PFSK-1 (cell line): Measurements from ENCODE around the gene GRK5.

Experiments used
- FOXP2 ChIP-seq: optimal IDR thresholded peaks from 2 replicates; pipeline ENCODE3; 2011; ENCODE audit warnings: borderline replicate concordance, control low read depth, inconsistent platforms; ENCODE audit not compliant: insufficient read depth; ENCODE audit errors: extremely low read length, extremely low read depth
- POLR2AphosphoS5 ChIP-seq: IDR thresholded peaks from 2 replicates; pipeline ENCODE4 v1.6.1; 2012; ENCODE audit warnings: low read depth, mild to moderate bottlenecking, control low read depth, low read length, moderate library complexity
- SIN3A ChIP-seq: IDR thresholded peaks from 2 replicates; pipeline ENCODE4 v1.6.1; 2012; ENCODE audit warnings: mild to moderate bottlenecking, low read length, moderate library complexity, borderline replicate concordance; ENCODE audit not compliant: insufficient read depth
- TAF1 ChIP-seq: IDR thresholded peaks from 2 replicates; pipeline ENCODE4 v1.6.1; 2012; ENCODE audit warnings: low read length, control low read depth, borderline replicate concordance; ENCODE audit not compliant: insufficient read depth
- TF ChIP-seq, protein P1 (sequence below), 2 experiments: IDR thresholded peaks; 2 replicates each; pipeline versions ENCODE4 v1.6.1 to v1.8.0; 2011 to 2012; ENCODE audit warnings: low read depth in 2 of 2, low read length in 2 of 2, control low read depth in 1 of 2, inconsistent platforms in 1 of 2, mild to moderate bottlenecking in 1 of 2, moderate library complexity in 1 of 2; ENCODE audit not compliant: insufficient read depth in 1 of 2

The GRK5 gene

GRCh38 chr10:119166118-119166500, 41.3 kb upstream of the GRK5 start:
- no peak for TF ChIP-seq SIN3A
- no peak for TF ChIP-seq TAF1
- TF ChIP-seq, protein P1, sequence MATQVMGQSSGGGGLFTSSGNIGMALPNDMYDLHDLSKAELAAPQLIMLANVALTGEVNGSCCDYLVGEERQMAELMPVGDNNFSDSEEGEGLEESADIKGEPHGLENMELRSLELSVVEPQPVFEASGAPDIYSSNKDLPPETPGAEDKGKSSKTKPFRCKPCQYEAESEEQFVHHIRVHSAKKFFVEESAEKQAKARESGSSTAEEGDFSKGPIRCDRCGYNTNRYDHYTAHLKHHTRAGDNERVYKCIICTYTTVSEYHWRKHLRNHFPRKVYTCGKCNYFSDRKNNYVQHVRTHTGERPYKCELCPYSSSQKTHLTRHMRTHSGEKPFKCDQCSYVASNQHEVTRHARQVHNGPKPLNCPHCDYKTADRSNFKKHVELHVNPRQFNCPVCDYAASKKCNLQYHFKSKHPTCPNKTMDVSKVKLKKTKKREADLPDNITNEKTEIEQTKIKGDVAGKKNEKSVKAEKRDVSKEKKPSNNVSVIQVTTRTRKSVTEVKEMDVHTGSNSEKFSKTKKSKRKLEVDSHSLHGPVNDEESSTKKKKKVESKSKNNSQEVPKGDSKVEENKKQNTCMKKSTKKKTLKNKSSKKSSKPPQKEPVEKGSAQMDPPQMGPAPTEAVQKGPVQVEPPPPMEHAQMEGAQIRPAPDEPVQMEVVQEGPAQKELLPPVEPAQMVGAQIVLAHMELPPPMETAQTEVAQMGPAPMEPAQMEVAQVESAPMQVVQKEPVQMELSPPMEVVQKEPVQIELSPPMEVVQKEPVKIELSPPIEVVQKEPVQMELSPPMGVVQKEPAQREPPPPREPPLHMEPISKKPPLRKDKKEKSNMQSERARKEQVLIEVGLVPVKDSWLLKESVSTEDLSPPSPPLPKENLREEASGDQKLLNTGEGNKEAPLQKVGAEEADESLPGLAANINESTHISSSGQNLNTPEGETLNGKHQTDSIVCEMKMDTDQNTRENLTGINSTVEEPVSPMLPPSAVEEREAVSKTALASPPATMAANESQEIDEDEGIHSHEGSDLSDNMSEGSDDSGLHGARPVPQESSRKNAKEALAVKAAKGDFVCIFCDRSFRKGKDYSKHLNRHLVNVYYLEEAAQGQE (IDR thresholded peaks at IDR 0.05; ENCODE audit: insufficient read depth in 1 of 2, low read depth in 2 of 2, low read length in 2 of 2) = no peak
- TF ChIP-seq POLR2AphosphoS5 = no peak
- no peak for TF ChIP-seq FOXP2

- TF ChIP-seq, protein P1 (IDR thresholded peaks at IDR 0.05; ENCODE audit: insufficient read depth in 1 of 2, low read depth in 2 of 2, low read length in 2 of 2) = no peak
- TF ChIP-seq TAF1 = no peak
- no peak for TF ChIP-seq POLR2AphosphoS5
- TF ChIP-seq SIN3A = no peak
- no peak for TF ChIP-seq FOXP2
These were observed 40.8 kb upstream of the GRK5 start for GRCh38 chr10:119166564-119166963.

- no peak for TF ChIP-seq SIN3A
- TF ChIP-seq, protein P1 (IDR thresholded peaks at IDR 0.05; ENCODE audit: insufficient read depth in 1 of 2, low read depth in 2 of 2, low read length in 2 of 2) = no peak
- TF ChIP-seq POLR2AphosphoS5 = no peak
- TF ChIP-seq TAF1 = no peak
- no peak for TF ChIP-seq FOXP2
These were observed 40.3 kb upstream of the GRK5 start for GRCh38 chr10:119167041-119167440.

DNA sequence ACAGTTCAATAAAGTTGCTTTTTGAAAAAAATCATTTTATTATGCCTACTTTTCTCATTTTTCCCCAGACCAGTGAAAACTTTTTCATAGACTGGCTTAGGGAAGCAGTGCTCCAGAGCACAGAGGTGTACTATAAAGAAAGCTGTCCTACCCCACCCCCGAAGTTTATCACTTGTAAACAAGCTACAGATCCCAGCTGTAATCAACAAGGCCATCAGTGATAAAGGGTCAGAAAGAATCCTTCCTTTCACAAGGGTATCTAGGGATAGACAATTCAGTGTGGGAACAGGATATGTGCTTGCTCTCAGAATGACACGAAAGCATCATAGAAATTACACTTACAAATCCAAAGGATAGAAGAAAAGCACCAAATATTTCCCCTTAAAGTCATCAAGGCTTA, 33.3 kb upstream of the GRK5 start:
- TF ChIP-seq TAF1 (no peak), SIN3A (no peak), FOXP2 (no peak), POLR2AphosphoS5 (no peak)

DNA sequence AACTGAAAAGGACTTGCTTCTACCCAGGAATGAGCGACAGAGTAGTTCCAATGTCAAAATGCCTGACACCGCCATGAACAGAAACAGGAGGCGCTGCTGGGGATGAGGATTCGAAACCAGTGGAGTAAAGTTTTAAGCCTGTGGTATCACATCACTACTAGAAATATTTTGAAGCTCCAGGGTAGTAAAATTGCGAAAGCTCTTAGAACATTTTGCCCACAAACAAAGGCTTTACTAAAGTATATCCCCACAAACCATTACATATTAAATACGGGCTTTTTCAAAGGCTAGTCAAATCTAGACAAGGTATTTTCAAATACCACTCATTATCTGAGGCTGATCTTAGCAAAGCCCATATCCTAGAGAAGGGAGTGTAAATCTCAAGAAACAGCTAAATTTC, 31.2 kb upstream of the GRK5 start:
- TF ChIP-seq POLR2AphosphoS5 (no peak), FOXP2 (no peak), SIN3A (no peak), TAF1 (no peak)
- TF ChIP-seq, protein P1 (IDR thresholded peaks at IDR 0.05; ENCODE audit: insufficient read depth in 1 of 2, low read depth in 2 of 2, low read length in 2 of 2) = no peak
